BE2C (cell line): ENCODE data around the gene EHBP1.

Experiments used
- DNase-seq: peaks from one replicate; pipeline ENCODE4 v3.0.0-alpha.2; 2020
- H3K27me3 ChIP-seq: fragments of 250-450 bp; sonication (Bioruptor Pico); 2 replicates; pipeline ENCODE4 v1.5.1; 2020; ENCODE audit warnings: mild to moderate bottlenecking
- H3K36me3 ChIP-seq: fragments of 250-450 bp; sonication (Bioruptor Pico); 2 replicates; pipeline ENCODE4 v1.5.1; 2020; ENCODE audit warnings: mild to moderate bottlenecking
- H3K4me1 ChIP-seq: fragments of 250-450 bp; sonication (Bioruptor Pico); 2 replicates; pipeline ENCODE4 v1.5.1; 2020
- H3K4me3 ChIP-seq: 2 replicates; pipeline ENCODE4 v1.5.1; 2011; ENCODE audit warnings: low read depth, low read length
- H3K9me3 ChIP-seq: fragments of 250-450 bp; sonication (Bioruptor Pico); 2 replicates; pipeline ENCODE4 v1.5.1; 2020
- CTCF ChIP-seq: IDR thresholded peaks from 2 replicates; pipeline ENCODE4 v1.5.1; 2012; ENCODE audit warnings: mild to moderate bottlenecking, low read depth, low read length

Gene EHBP1

GRCh38 chr2:63050334-63051041, 345.0 kb downstream of the EHBP1 start, which contains the start of gene OTX1:
OTX1 (plus strand) TSS chr2:63050830; CDS start chr2:63052991, 2,161 bp downstream.
- Histone ChIP-seq H3K9me3 (no peaks in the 10 kb centered on the region), H3K27me3 (peaks cover 79% of the 10 kb centered on the region)
- no peak for DNase-seq

GRCh38 chr2:63051042-63051794, 345.7 kb downstream of the EHBP1 start:
- H3K36me3 ChIP-seq = no peaks in the 10 kb centered on the region
- DNase-seq = no peak
- no peaks in the 10 kb centered on the region for H3K9me3 ChIP-seq
- H3K4me1 ChIP-seq = no peaks in the 10 kb centered on the region
- H3K27me3 ChIP-seq = peaks cover 86% of the 10 kb centered on the region
- TF ChIP-seq CTCF = no peak
- peak overlapping the region; percentile 48 for H3K4me3 ChIP-seq

More at GRCh38 chr2:63050334-63051041, 345.0 kb downstream of the EHBP1 start, which contains the start of gene OTX1:
- no peak for TF ChIP-seq CTCF
- H3K4me3 ChIP-seq = peak within 1 kb of the TSS; percentile 48
- no peaks in the 10 kb centered on the region for H3K4me1 ChIP-seq
- H3K36me3 ChIP-seq = no peaks in the 10 kb centered on the region

- Histone ChIP-seq H3K4me3 (no peak overlapping the region), H3K36me3 (no peaks in the 10 kb centered on the region), H3K27me3 (peaks cover 92% of the 10 kb centered on the region), H3K9me3 (no peaks in the 10 kb centered on the region), H3K4me1 (no peaks in the 10 kb centered on the region)
- no peak for TF ChIP-seq CTCF
- DNase-seq = no peak
Observed at GRCh38 chr2:63051795-63052333, 346.4 kb downstream of the EHBP1 start.

GRCh38 chr2:63052411-63053080, 347.0 kb downstream of the EHBP1 start:
- no peak for TF ChIP-seq CTCF
- DNase-seq = no peak
- Histone ChIP-seq H3K9me3 (no peaks in the 10 kb centered on the region), H3K4me3 (no peak overlapping the region), H3K27me3 (peaks cover 92% of the 10 kb centered on the region), H3K4me1 (no peaks in the 10 kb centered on the region), H3K36me3 (no peaks in the 10 kb centered on the region)

GRCh38 chr2:63053081-63053888, 347.8 kb downstream of the EHBP1 start:
- no peak for TF ChIP-seq CTCF
- Histone ChIP-seq H3K36me3 (no peaks in the 10 kb centered on the region), H3K27me3 (peaks cover 92% of the 10 kb centered on the region), H3K4me1 (no peaks in the 10 kb centered on the region), H3K9me3 (no peaks in the 10 kb centered on the region), H3K4me3 (no peak overlapping the region)
- no peak for DNase-seq
